ENCODE data around the gene INCA1. TPM values are rescaled to one million over a fixed set of nuclear protein-coding genes. Genes with fewer than 3 reads are reported as not detected.
A peak's percentile ranks its signal among the peaks of the same experiment; 100 is the strongest.

INCA1 gene
- total RNA-seq, 1 donor from 2014 or later, result 1.7 TPM

DNA sequence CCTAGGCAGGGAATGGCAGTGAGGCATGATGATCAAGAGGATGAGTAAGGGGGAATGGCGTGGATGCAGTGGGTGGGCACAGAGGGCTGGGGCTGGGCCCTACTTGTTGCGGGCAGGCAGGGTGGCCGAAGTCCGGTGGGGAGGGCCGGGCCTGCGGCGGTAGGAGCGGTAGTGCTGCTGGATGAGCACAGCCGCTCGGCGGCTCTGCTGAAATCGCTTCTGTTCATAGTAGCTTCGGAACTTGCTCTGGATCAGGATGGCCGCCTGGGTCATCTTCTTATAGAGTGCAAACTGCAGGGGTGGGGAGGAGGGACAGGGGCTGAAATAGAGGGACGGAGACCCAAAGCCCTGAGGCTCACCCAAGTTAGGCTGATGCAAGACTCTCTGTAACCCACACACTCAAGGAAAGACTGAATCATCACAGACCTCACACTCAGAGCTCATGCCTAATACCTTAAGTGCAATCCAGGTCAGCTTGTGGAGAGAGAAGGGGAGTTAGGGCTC is 28.2 kb downstream of the INCA1 start:
- peaks cover 44% of the 10 kb centered on the region for H3K4me1 ChIP-seq
- peak overlapping the region; percentile 68 to 72 for H3K4me3 ChIP-seq
- intact Hi-C loops (cut with DNase I), result no loop called here
- H3K36me3 ChIP-seq, result peaks cover 0 to 25% of the 10 kb centered on the region in 2 donors
- no peaks in the 10 kb centered on the region for H3K27me3 ChIP-seq
- TF ChIP-seq POLR2A (IDR thresholded peaks at IDR 0.05), result no peak
- peak in 1 of 2 donors; percentile 29 for TF ChIP-seq POLR2AphosphoS5 (IDR thresholded peaks at IDR 0.05; ENCODE audit: insufficient read depth in 1 of 2, low read depth in 1 of 2)
- DNase-seq (ENCODE audit: extremely low spot score in 2 of 2), result no peak
- no peaks in the 10 kb centered on the region for H3K9me3 ChIP-seq
- peak overlapping the region; percentile 96 for H3K27ac ChIP-seq

DNA sequence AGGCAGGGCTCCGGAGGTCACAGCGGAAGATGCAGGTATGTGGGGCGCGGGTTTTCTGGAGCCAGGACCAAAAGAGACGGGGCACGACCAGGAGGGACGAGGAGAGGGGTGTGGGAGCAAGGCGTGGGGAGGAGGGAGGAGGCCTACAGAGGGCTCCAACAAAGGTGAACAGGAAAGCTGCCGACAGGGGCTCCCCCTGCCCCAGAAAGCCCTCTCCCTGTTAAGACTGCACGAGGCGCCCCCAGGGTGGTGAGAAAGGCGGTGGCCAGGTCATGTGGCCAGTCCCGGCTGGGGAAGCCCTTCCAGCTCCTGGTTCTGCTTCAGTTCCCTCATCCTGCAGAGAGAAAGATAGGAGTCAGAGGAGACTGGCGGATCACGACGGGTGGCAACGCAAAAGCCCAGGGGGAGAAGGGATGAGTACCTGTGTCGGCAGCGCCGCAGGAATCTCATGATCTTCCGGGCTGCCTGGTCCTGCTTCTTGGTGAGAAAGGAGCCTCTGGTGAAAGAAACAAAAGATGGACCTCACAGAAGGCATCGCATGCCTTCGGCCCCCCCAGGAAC is 28.8 kb downstream of the INCA1 start:
- DNase-seq (ENCODE audit: extremely low spot score in 2 of 2), result no peak
- Histone ChIP-seq H3K27ac (peak overlapping the region; percentile 96), H3K4me3 (peak overlapping the region; percentile 68 to 72), H3K9me3 (no peaks in the 10 kb centered on the region), H3K4me1 (peaks cover 44% of the 10 kb centered on the region), H3K36me3 (peaks cover 0 to 22% of the 10 kb centered on the region in 2 donors), H3K27me3 (no peaks in the 10 kb centered on the region)
- TF ChIP-seq CTCF (IDR thresholded peaks at IDR 0.05) (no peak), POLR2AphosphoS5 (IDR thresholded peaks at IDR 0.05; ENCODE audit: insufficient read depth in 1 of 2, low read depth in 1 of 2) (no peak), POLR2A (IDR thresholded peaks at IDR 0.05) (no peak)
- intact Hi-C loops (cut with DNase I), result no loop called here

- peak in 1 of 2 donors; percentile 99 for DNase-seq (ENCODE audit: extremely low spot score in 2 of 2)
- intact Hi-C loops (cut with DNase I), result no loop called here
- Histone ChIP-seq H3K36me3 (peaks cover 0 to 14% of the 10 kb centered on the region in 2 donors), H3K27me3 (no peaks in the 10 kb centered on the region), H3K4me1 (peaks cover 44% of the 10 kb centered on the region), H3K9me3 (no peaks in the 10 kb centered on the region), H3K4me3 (peak within 1 kb of the TSS; percentile 68 to 83), H3K27ac (peak within 1 kb of the TSS; percentile 96)
- TF ChIP-seq POLR2A (IDR thresholded peaks at IDR 0.05), result peak in 1 of 2 donors; percentile 71
- TF ChIP-seq POLR2AphosphoS5 (IDR thresholded peaks at IDR 0.05; ENCODE audit: insufficient read depth in 1 of 2, low read depth in 1 of 2), result peak; percentile 89 to 98
- no peak for TF ChIP-seq CTCF (IDR thresholded peaks at IDR 0.05)
These were observed 29.5 kb downstream of the INCA1 start, which contains the start of gene SPAG7 for GRCh38 chr17:4967539-4968485. Gene SPAG7, minus strand, starts transcription at chr17:4967817. Its CDS starts 13 bp downstream, at chr17:4967804.

DNA sequence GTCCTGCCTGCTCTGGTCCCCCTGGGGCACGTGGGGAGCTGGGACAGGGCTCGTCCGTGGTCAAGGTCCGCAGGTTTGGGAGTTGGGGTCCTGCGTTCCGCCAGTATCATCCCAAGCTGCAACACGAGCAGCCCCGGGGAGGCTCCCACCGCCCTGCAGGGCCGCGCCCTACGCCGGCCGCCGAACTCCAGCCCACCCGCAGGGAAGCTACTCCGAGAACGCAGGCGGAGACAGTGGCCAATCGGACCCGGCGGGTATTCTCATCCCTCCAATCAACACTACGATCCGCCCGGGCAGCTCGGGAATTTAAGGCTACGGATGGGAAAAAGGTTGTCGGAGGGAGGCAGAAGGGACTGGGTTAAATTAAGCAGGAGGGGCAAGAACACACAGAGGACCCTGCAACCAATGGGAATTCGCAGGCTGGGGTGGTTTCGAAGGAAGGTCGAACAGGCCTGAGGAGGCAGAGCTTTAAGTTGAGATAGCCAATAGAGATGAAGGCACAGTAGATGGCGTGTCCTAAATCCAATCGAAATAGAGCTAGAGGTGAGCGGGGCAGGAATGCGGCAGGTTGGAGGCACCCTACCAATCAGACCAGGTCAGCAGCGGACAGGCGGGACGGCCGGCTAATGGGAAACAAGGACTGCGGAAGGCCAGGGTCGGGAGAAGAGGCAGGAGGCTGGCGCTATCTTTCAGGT is 30.3 kb downstream of the INCA1 start:
- intact Hi-C loops (cut with DNase I), result no loop called here
- Histone ChIP-seq H3K36me3 (peaks cover 0 to 6% of the 10 kb centered on the region in 2 donors), H3K4me3 (peak overlapping the region; percentile 68 to 83), H3K27me3 (no peaks in the 10 kb centered on the region), H3K4me1 (peaks cover 44% of the 10 kb centered on the region), H3K9me3 (no peaks in the 10 kb centered on the region), H3K27ac (peak overlapping the region; percentile 96)
- no peak for TF ChIP-seq CTCF (IDR thresholded peaks at IDR 0.05)
- TF ChIP-seq POLR2A (IDR thresholded peaks at IDR 0.05), result peak in 1 of 2 donors; percentile 40
- peak; percentile 100 for DNase-seq (ENCODE audit: extremely low spot score in 2 of 2)
